IMR-90 (cell line): ENCODE data around the gene FNIP2. TPM values are rescaled to one million over a fixed set of nuclear protein-coding genes. Genes with fewer than 3 reads are reported as not detected.
"Not testable (repeated sequence)": the region's sequence is repeated elsewhere in the genome, so short reads cannot be mapped to it uniquely, and the experiment has no call there.

Experiments
- ATAC-seq: fragments of 200-7000 bp; cut with Tn5 transposase; 2 replicates; pipeline ENCODE4 v1.9.1; 2020; ENCODE audit warnings: low read depth, mild to moderate bottlenecking, moderate library complexity
- BruUV-seq: library from RNA; stranded (reverse); fragments of 400-500 nt; replicated peaks from 2 replicates; lab custom pipeline; 2021; lab: Mats Ljungman, UMichigan
- CTCF ChIA-PET: fragments of 300-600 bp; formaldehyde crosslinking; extraction: SDS; loops from one replicate; lab custom pipeline; 2021; ENCODE audit warnings: antibody characterized with exemption; lab: Yijun Ruan, JAX
- POLR2A ChIA-PET: fragments of 300-600 bp; sonication (Branson Sonifier 250); formaldehyde crosslinking; loops from one replicate; lab custom pipeline; 2022; ENCODE audit warnings: antibody characterized with exemption; ENCODE audit not compliant: unreplicated experiment; lab: Charles Lee
- DNase-seq: peaks from one replicate; pipeline ENCODE4 v3.0.0; 2013
- H2AFZ ChIP-seq: replicated peaks from 2 replicates; pipeline ENCODE3; 2013; ENCODE audit warnings: low read length, mild to moderate bottlenecking; ENCODE audit not compliant: poor library complexity
- H2AK5ac ChIP-seq: 2 replicates; pipeline ENCODE4 v1.6.1; 2013; ENCODE audit warnings: low read depth, low read length, inconsistent platforms
- H2AK9ac ChIP-seq: replicated peaks from 2 replicates; pipeline ENCODE3; 2013; ENCODE audit warnings: mild to moderate bottlenecking, low read depth, low read length, moderate library complexity; ENCODE audit not compliant: poor library complexity
- H2BK120ac ChIP-seq: 2 replicates; pipeline ENCODE4 v1.6.1; 2013; ENCODE audit warnings: low read depth, low read length, inconsistent platforms
- H2BK15ac ChIP-seq: 3 replicates; pipeline ENCODE4 v1.6.1; 2013; ENCODE audit warnings: low read depth, low read length, inconsistent platforms
- H2BK20ac ChIP-seq: 2 replicates; pipeline ENCODE4 v1.6.1; 2013; ENCODE audit warnings: low read depth, mild to moderate bottlenecking, inconsistent platforms, low read length, moderate library complexity
- H2BK5ac ChIP-seq: 2 replicates; pipeline ENCODE4 v1.6.1; 2013; ENCODE audit warnings: mild to moderate bottlenecking, low read depth, low read length, inconsistent platforms; ENCODE audit not compliant: poor library complexity, severe bottlenecking
- H3K14ac ChIP-seq: replicated peaks from 2 replicates; pipeline ENCODE4 v1.6.1; 2013; ENCODE audit warnings: low read depth, low read length, inconsistent platforms
- H3K18ac ChIP-seq: 2 replicates; pipeline ENCODE4 v1.6.1; 2013; ENCODE audit warnings: low read depth, low read length, control low read depth
- H3K23ac ChIP-seq: 2 replicates; pipeline ENCODE4 v1.6.1; 2013; ENCODE audit warnings: low read depth, low read length, inconsistent platforms
- H3K27ac ChIP-seq: 2 replicates; pipeline ENCODE4 v1.5.1; 2013; ENCODE audit warnings: mild to moderate bottlenecking, control low read depth, low read length; ENCODE audit not compliant: insufficient read depth
- H3K27me3 ChIP-seq: 2 replicates; pipeline ENCODE4 v1.6.1; 2013; ENCODE audit warnings: low read length; ENCODE audit not compliant: control insufficient read depth, insufficient read depth
- H3K36me3 ChIP-seq: 2 replicates; pipeline ENCODE4 v1.6.1; 2013; ENCODE audit warnings: low read length, mixed read lengths; ENCODE audit not compliant: control insufficient read depth, insufficient read depth
- H3K4ac ChIP-seq: 2 replicates; pipeline ENCODE4 v1.6.1; 2013; ENCODE audit warnings: low read depth, low read length, inconsistent platforms
- H3K4me1 ChIP-seq: 2 replicates; pipeline ENCODE4 v1.6.1; 2013; ENCODE audit warnings: low read length, mixed read lengths; ENCODE audit not compliant: control insufficient read depth, insufficient read depth
- H3K4me2 ChIP-seq: 2 replicates; pipeline ENCODE4 v1.6.1; 2013; ENCODE audit warnings: low read depth, mild to moderate bottlenecking, control low read depth, low read length, moderate library complexity
- H3K4me3 ChIP-seq: 2 replicates; pipeline ENCODE4 v1.5.1; 2013; ENCODE audit warnings: low read depth, mild to moderate bottlenecking, control low read depth, low read length, moderate library complexity; ENCODE audit not compliant: insufficient read depth
- H3K56ac ChIP-seq: 2 replicates; pipeline ENCODE4 v1.6.1; 2013; ENCODE audit warnings: low read length, inconsistent platforms; ENCODE audit not compliant: insufficient read depth; ENCODE audit errors: extremely low read depth
- H3K79me1 ChIP-seq, 2 experiments: 2 replicates each; pipeline ENCODE4 v1.6.1; 2013; ENCODE audit warnings: low read length in 2 of 2, inconsistent platforms in 1 of 2, low read depth in 1 of 2
- H3K9ac ChIP-seq: 2 replicates; pipeline ENCODE4 v1.6.1; 2013; ENCODE audit warnings: low read depth, low read length, control low read depth
- H3K9me1 ChIP-seq: 2 replicates; pipeline ENCODE4 v1.6.1; 2013; ENCODE audit warnings: low read length, inconsistent platforms; ENCODE audit not compliant: insufficient read depth
- H3K9me3 ChIP-seq: 2 replicates; pipeline ENCODE4 v1.6.1; 2013; ENCODE audit warnings: low read length; ENCODE audit not compliant: control insufficient read depth, insufficient read depth
- H4K20me1 ChIP-seq: 2 replicates; pipeline ENCODE4 v1.6.1; 2013; ENCODE audit warnings: low read length, inconsistent platforms; ENCODE audit not compliant: insufficient read depth
- H4K5ac ChIP-seq: 2 replicates; pipeline ENCODE4 v1.6.1; 2013; ENCODE audit warnings: mild to moderate bottlenecking, low read depth, low read length, control low read depth
- H4K8ac ChIP-seq, 2 experiments: 2 replicates each; pipeline ENCODE4 v1.6.1; 2013; ENCODE audit warnings: low read depth in 2 of 2, low read length in 2 of 2, control low read depth in 1 of 2, inconsistent platforms in 1 of 2
- H4K91ac ChIP-seq: 2 replicates; pipeline ENCODE4 v1.6.1; 2013; ENCODE audit warnings: low read depth, low read length, inconsistent platforms; ENCODE audit not compliant: insufficient read depth
- WGBS, 2 experiments: methylation state at CpG; one replicate each; pipeline versions ENCODE4 v1.1.5 to v1.1.7; 2013; ENCODE audit warnings: missing lambda C conversion rate in 2 of 2; ENCODE audit not compliant: insufficient read length in 1 of 2; ENCODE audit errors: extremely low coverage in 2 of 2; 5-methylcytosine and 5-hydroxymethylcytosine counted together
- dilution Hi-C: fragments of 300-500 bp; cut with HindIII; formaldehyde crosslinking; loops from one replicate; pipeline ENCODE4 v1.14.3; 2018; ENCODE audit warnings: low sequenced_read_pairs; ENCODE audit not compliant: unreplicated experiment
- in situ Hi-C: fragments of 300-500 bp; cut with MboI; formaldehyde crosslinking; loops from 3 replicates; pipeline ENCODE4 v1.14.3; 2019; ENCODE audit warnings: low sequenced_read_pairs, inconsistent platforms, mixed read lengths
- intact Hi-C: fragments of 100-400 bp; cut with micrococcal nuclease; formaldehyde crosslinking; loops from 2 replicates; pipeline ENCODE4 v1.10.0; 2022
- polyA plus RNA-seq, 3 experiments: library from polyadenylated mRNA; depleted of rRNA; stranded (reverse); fragments of >200 nt; gene quantifications; 2 replicates each; pipeline ENCODE4 v1.2.3, GENCODE V29; 2012; ENCODE audit warnings: low replicate concordance in 1 of 3
- total RNA-seq: library from RNA; depleted of rRNA; stranded (reverse); fragments of >200 nt; gene quantifications from 2 replicates; pipeline ENCODE4 v1.2.3, GENCODE V29; 2012

FNIP2 gene
- total and polyA plus RNA-seq, 2 of the 4 experiments (the other 2 are of a cell fraction), result 4.7 to 24.6 TPM

GRCh38 chr4:158809208-158809607 lies 40.4 kb downstream of the FNIP2 start:
- POLR2A ChIA-PET, H2BK20ac ChIP-seq, H3K4me2 ChIP-seq, in situ Hi-C loops, H3K56ac ChIP-seq, H2AK9ac ChIP-seq, H3K36me3 ChIP-seq, H3K18ac ChIP-seq, CTCF ChIA-PET, H4K5ac ChIP-seq, H4K8ac ChIP-seq, DNase-seq, H2BK120ac ChIP-seq, H3K9me1 ChIP-seq, H3K9ac ChIP-seq, H2BK15ac ChIP-seq, H3K4me3 ChIP-seq, H3K9me3 ChIP-seq, dilution Hi-C loops, H2AFZ ChIP-seq, H3K4me1 ChIP-seq, H3K4ac ChIP-seq, H4K91ac ChIP-seq, H3K27me3 ChIP-seq, H2AK5ac ChIP-seq, BruUV-seq, H3K27ac ChIP-seq, ATAC-seq, intact Hi-C loops: not testable (repeated sequence)
- Histone ChIP-seq H3K14ac (peak overlapping the region; percentile 34; the same call in 1 of the 2 replicates), H3K79me1 (peaks cover 30 to 49% of the 10 kb centered on the region in 2 experiments), H4K20me1 (peaks cover 11% of the 10 kb centered on the region; the same call in 1 of the 2 replicates), H2BK5ac (peak overlapping the region; percentile 79), H3K23ac (0 out of 2 replicates have a peak overlapping the region, but pooled peaks have one; percentile 31)
- WGBS, 2 experiments, result no CpG with 5 or more reads among the region's 4 CpGs
